ENCODE data around the gene RAD54L2.
"Not testable (repeated sequence)": the region's sequence is repeated elsewhere in the genome, so short reads cannot be mapped to it uniquely, and the experiment has no call there.

Gene RAD54L2

DNA sequence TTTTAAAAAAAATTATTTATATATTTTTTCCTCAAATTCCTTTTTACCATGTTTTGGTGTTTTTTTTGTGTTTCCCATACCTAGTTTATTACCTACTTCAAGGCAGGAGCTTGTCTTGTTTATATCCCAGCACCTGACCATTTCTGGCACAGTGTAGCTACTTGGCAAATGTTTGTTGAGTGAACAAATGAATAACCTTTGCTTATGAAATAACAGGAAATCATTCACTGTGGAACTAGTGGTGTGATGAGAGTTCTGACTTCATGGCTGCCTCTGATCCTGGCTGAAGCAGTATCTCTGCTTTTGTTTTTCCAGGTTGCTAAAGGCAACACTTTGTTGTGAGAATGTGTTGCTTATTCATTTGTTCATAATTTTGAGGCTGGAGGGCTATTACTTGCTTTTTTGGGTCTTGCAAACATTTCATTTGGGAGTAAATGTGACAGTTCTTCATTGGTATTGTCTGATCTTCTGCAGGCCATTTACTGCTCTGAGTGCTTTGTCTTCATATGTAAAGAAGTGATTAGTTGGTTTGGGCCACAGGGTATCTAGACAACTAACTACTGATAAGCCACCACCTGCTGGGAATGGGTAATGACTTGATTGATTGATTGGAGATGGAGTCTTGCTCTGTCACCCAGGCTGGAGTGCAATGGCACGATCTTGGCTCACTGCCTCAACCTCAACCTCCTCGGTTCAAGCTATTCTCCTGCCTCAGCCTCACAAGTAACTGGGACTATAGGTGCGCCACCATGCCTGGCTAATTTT, 5.7 kb downstream of the RAD54L2 start:
- no peak for DNase-seq

DNA sequence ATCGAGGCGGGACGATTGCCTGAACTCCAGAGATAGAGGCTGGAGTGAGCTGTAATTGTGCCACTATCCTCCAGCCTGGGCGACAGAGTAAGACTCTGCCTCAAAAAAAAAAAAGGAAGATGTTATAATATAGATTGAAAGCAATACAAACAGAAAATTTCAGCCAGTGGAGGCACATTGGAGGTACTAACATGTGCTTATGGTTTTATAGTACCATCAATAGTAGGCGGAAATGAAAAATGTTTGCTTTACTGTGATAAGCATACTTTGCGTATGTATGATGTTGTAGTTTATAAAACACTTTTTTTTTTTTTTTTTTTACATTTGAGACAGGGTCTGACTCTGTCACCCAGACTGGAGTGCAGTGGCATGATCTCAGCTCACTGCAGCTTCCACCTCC, 8.8 kb downstream of the RAD54L2 start:
- DNase-seq = no peak

DNA sequence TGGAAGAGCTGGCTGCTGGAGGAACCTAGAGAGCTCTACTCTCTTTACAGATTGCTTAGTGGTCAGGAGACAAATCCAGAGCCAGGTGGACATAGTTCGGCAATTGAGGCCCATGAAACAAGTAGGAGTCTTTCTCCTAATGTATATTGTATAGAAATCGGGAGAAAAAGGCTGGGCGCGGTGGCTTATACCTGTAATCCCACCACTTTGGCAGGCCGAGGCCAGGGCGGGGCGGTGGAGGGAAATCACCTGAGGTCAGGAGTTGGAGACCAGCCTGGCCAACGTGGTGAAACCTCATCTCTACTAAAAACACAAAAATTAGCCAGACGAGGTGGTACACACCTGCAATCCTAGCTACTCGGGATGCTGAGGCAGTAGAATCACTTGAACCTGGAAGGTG, 10.8 kb downstream of the RAD54L2 start:
- no peak for DNase-seq

DNA sequence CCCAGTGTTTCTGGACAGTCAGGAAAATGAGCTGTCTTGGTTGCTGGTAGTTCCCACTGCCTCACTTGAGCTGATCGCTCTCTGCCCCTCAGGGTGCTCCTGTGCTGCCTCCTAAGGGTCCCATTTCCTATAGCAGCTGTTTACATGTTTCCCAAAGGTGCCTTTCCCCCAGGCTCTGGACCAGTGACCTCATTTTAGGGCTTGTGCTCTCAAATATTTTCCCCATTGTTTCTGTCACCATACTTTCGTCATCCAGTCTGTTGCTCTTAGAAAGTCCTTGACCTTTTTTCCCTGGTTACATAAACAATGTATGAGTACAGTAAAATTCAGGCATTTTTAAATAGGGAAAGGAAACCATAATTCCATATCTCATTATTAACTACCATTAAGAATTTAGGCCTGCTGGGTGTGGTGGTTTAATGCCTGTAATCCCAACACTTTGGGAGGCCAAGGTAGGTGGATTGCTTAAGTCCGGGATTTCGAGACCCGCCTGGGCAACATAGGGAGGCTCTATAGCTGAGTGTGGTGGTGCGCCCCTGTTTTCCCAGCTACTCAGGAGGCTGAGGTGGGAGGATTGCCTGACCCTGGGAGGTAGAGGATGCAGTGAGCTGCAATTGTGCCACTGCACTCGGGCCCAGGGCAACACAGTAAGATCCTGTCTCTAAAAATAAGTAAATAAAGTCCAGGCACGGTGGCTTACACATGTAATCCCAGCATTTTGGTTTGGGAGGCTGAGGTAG, 11.7 kb downstream of the RAD54L2 start:
- DNase-seq = no peak

DNA sequence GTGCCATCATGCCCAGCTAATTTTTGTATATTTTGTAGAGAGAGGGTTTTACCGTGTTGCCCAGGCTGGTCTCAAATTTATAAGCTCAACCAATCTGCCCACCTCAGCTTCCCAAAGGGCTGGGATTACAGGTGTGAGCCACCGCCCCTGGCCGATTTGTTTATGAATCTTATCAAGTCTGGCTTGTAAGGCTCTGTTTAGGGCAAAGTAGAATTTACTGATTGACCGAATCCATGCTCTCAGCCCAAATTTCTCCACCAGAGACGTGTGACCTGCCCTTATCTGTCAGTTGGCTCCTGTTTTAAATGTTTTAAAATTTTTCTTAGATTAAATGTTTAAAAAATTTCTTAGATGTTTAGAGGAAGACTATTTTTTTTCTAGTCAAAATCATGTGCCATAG, 19.5 kb downstream of the RAD54L2 start:
- no peak for DNase-seq

DNA sequence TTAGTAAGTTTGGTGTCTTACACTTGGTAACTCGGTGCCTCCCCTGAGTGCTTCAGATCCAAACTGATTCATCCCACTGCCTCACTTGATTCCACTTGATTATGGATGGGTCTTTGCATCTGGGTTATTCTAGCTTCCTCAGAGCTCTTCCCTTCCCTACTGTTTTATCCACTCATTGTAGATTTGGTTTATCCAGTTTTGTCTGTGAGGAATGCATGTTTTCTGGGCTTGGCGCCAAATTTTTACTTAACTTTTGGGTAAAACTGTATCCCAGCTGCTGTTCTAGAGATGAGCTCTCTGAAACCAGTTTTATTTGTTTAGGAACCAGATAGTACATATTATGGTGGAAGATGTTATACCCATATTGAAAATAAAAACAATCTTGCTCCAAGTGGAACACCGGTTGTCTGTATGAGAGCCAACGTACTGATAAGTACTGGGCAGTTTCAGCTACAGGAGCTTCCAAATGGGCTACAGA, 20.9 kb downstream of the RAD54L2 start:
- DNase-seq = no peak

DNA sequence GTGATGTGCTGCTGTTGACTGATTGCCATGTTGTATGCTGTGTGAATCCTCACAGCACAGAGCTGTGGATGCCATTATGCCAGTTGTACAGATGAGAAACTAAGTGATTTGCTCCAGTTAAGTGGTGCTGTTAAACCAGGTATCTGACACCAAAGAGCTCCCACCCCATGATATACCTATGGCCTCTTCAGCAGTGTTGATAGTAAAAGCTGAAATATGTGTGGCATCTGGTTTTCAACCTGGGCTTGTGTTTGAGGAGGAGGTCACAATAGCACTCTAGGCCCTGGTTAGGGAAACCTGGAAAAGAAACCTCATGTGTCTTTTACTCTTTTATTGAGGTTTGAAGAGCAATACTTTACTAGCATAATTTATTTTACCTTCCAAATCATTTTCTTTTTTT, 21.4 kb downstream of the RAD54L2 start:
- no peak for DNase-seq

DNA sequence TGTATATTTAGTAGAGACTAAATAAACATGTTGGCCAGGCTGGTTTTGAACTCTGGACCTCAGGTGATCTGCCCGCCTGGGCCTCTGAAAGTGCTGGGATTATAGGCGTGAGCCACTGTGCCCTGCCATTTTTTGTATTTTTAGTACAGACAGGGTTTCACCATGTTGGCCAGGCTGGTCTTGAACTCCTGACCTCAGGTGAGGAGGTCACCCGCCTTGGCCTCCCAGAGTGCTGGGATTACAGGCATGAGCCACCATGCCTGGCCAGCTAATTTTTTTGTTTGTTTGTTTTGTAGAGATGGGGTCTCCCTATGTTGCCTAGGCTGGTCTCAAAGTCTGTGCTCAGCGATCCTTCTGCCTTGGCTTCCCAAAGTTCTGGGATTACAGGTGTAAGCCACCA, 23.9 kb downstream of the RAD54L2 start:
- DNase-seq = not testable (repeated sequence)

DNA sequence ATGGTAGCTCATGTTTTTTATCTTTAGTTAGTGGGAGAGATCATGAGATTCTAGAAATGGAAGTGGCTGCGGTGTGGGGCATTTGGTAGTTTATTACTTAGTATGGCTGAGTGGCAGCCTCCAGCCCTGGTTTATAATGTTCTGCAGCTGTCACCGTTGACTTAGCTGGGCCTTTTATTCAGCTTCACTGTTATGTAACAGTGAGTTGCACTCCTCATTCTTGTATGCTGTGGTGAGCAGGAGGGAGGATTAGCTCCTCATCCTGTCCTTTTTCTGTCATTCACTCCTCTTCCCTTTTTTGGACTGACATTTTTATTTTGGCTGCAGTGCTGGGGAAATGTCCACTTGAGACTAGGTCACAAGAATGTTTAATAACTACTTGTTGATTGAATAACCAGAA, 29.5 kb downstream of the RAD54L2 start:
- DNase-seq = no peak

DNA sequence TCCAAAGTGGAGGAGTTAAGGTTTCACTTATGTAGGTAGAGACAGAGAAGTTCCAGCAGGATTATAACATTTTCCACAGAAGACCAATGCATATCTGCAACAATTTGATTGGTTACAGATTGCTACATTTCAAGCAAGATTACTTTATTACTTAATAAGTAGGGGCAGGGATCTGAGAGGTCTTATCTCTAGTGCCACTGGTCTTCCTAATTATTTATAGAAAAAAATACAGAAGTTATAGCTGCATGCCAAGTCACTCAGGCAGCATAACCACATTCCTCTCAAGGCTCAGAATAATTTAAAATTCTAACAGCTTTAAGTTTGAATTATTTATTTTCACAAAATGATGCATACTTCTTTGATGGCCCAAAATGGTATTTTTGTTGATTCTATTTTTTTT, 30.5 kb downstream of the RAD54L2 start:
- DNase-seq = no peak

DNA sequence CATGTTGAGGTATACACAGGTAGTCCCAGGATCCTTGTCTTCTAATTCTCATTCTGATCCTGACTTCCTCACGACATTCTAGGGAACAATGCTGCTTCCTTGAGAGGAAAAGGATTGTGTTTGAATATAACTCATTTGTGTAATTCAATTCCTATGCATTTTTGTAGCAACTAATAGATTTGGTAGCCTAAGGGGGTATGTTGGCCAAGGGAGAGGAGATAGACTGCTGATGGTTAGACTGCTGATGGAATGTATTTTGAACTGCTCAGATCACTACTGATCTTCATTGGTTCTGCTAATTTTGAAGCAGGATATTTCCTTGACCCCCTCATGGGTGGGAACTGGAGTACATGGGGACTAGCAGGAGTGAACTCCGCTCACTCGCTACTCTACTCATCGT, 39.7 kb downstream of the RAD54L2 start:
- no peak for DNase-seq

DNA sequence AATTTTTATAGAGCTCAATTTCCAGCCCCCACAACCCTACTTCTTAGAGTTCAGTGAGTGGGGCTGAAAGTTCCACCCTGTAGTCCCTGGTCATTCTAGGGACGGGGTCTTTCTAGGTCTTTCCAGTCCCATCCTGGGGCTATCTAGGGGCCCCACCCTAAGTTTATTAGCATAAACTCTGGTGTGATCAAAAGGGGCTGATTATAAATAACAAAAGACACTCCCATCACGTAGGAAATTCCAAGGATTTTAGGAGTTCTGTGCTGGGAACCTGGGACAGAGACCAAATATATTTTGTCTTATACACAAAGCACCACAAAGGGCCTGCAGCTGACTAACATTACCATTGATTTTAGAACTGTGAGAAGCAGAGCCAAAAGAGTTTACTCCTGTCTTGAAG, 41.9 kb downstream of the RAD54L2 start:
- no peak for DNase-seq

DNA sequence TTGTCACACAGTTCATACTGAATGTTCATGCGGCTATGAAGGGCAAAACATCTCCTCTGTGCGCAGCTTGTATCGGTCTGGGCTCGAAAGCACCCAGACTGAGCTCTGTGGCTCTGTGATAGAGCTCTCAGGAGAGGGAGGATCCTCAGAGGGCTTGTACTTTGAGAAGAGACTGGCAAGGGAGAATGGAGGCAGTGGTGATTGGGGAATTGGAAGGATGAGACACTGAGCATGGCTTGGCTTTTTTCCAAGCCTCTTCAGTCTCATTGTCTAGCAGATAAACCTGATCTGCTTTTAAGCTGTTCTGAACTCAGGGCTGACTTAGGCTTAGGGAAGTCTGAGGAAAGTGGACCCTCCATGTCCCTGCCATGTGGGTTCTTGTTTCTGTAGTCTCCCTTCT, 43.0 kb downstream of the RAD54L2 start:
- DNase-seq = no peak

DNA sequence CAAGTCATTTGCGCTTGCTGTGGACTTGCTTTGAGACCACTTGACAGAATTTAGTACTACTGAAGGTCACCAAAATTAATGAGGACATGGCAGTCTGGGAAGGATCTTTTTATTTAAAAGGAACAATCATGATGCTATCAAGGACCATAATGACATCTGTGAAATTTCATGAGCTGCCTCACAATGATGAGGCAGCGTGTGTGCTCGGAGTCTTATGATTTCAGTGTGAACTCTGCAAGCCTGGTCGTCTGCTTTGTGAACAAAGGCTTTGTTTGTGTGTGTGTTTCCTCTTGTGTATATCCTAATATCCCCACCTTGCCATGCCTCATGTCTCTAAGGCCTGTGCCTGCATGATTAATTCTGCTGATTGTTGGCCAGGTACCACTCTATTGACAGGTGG, 46.7 kb downstream of the RAD54L2 start:
- no peak for DNase-seq

DNA sequence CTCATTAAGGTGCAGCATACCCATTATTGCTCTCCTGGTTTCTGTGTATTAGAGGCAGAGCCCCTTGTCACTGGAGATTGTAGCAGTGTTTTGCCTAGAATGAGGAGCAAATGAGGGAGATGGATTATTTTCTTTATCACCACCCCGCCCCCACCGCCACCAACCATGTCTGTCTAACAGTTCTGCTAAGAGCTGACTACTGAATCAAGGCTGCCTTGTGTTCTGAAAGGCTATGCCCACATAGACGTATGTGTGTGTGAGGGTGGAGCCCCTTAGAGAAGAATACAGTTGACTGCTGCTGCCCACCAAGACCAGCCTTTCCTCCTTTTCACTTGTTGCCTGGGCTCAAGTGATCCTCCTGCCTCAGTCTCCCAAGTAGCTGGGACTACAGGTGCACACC, 47.4 kb downstream of the RAD54L2 start:
- no peak for DNase-seq

Data from CD4-positive, alpha-beta T cell treated with Interleukin-6 for 4 hours (primary cell).